BLaER1 (cell line): ENCODE results near the gene FOXN3.

Source experiments
- H3K27ac ChIP-seq: shearing (Covaris generic); formaldehyde crosslinking; 2 replicates; pipeline ENCODE4 v1.8.1; 2022
- H3K27me3 ChIP-seq: shearing (Covaris generic); formaldehyde crosslinking; 2 replicates; pipeline ENCODE4 v1.8.1; 2022
- H3K36me3 ChIP-seq: shearing (Covaris generic); formaldehyde crosslinking; 2 replicates; pipeline ENCODE4 v1.8.1; 2022
- H3K4me1 ChIP-seq: shearing (Covaris generic); formaldehyde crosslinking; 2 replicates; pipeline ENCODE4 v1.8.1; 2022
- H3K4me2 ChIP-seq: shearing (Covaris generic); formaldehyde crosslinking; 2 replicates; pipeline ENCODE4 v1.8.1; 2022
- H3K4me3 ChIP-seq: shearing (Covaris generic); formaldehyde crosslinking; 2 replicates; pipeline ENCODE4 v1.8.1; 2022
- H3K9ac ChIP-seq: shearing (Covaris generic); formaldehyde crosslinking; 2 replicates; pipeline ENCODE4 v1.8.1; 2022
- H3K9me3 ChIP-seq: shearing (Covaris generic); formaldehyde crosslinking; 2 replicates; pipeline ENCODE4 v1.8.1; 2022
- H4K20me1 ChIP-seq: shearing (Covaris generic); formaldehyde crosslinking; 2 replicates; pipeline ENCODE4 v1.8.1; 2022
- Cebpa-rat ChIP-seq: shearing (Covaris generic); IDR thresholded peaks from 2 replicates; pipeline ENCODE4 v1.8.1; 2022

Gene FOXN3

DNA sequence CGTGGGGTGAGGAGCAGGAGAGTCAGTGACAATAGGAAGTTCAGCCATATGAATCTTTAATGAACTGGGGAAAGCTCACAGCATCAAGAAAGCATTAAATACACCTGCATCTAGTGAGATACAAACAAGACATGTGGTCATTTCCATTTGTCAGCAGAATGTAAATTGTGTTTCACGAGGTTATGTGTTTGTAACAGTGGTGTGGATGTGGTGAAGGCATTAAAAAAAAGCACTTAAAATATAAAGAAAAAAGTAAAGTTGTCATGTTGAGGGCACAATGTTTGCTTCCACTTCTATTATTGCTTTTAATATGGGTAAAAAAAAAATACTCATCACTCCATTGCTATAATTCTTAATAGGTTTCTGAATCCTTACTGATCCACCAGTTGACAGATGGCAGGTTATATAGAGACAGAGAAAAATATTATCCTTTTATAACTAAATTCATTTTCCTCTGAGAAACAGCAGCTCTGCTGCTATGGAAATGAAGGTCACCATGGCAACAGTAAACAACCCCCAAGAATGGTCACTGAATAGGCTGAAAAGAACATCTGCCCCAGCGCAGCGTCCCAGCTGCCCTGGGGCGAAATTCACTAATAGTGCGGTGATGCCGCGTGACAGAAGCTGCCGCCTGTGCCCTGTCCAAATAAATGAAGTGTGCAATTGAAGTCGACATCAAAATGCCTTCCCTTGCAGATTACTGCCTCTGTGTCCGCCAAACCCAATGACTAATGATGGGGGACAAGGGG lies 226.1 kb downstream of the FOXN3 start:
- Histone ChIP-seq H3K4me1 (peaks cover 36% of the 10 kb centered on the region), H4K20me1 (peaks cover 14% of the 10 kb centered on the region; the same call in 1 of the 2 replicates), H3K27ac (no peak overlapping the region), H3K27me3 (no peaks in the 10 kb centered on the region), H3K4me3 (no peak overlapping the region), H3K36me3 (peaks cover 34% of the 10 kb centered on the region), H3K9ac (no peak overlapping the region), H3K4me2 (no peak overlapping the region), H3K9me3 (peaks cover 23% of the 10 kb centered on the region)
- no peak for TF ChIP-seq Cebpa-rat

DNA sequence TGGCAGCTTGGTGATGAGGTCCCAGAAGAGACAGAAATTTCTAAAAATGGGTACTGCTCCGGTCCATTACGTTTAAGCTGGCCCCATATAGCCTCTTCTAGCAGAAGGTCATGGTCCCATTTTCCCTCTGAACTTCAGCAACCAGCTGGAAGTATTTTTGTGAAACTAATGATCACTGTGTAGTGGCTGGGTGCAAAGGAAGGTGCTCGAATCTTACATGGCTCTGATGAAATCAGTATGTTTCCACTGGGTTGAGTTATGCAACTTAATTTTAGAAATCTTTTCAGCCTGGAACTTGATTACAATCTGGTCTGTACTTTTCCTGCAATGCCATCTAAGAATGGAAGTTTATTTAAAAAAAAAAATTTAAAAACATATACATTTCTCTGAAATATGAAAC lies 228.5 kb downstream of the FOXN3 start:
- peaks cover 39% of the 10 kb centered on the region for H3K36me3 ChIP-seq

DNA sequence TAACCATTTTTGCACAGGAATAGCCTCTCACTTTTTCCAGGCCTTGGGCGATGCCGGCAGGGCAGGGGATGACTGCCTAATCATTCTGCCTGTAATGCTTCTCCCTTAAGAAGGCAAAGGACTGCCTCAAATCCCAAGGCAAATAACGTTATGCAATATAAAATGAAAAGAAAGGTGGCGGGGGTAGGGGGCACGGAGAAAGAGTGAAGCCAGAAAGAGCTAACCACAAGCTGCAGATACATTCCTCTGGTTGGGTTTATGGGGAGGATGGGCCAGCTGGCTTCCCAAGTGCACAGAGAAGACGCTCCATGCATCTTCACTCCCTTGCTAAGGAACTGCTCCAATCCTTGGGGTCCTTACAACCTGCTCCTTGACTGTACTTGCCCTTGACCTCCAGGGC lies 229.5 kb downstream of the FOXN3 start:
- Histone ChIP-seq H3K36me3 (peaks cover 42% of the 10 kb centered on the region), H3K27ac (peak overlapping the region; percentile 75), H3K4me2 (peak overlapping the region; percentile 88), H3K4me1 (peaks cover 51% of the 10 kb centered on the region), H3K4me3 (peak overlapping the region; percentile 44), H4K20me1 (0 out of 2 replicates have a peak, but pooled peaks cover 14% of the 10 kb centered on the region), H3K9me3 (peaks cover 3% of the 10 kb centered on the region; the same call in 1 of the 2 replicates), H3K27me3 (no peaks in the 10 kb centered on the region), H3K9ac (peak overlapping the region; percentile 61; the same call in 1 of the 2 replicates)
- no peak for TF ChIP-seq Cebpa-rat

More for the DNA sequence above, 228.5 kb downstream of the FOXN3 start:
- no peak overlapping the region for H3K9ac ChIP-seq
- peaks cover 6% of the 10 kb centered on the region; the same call in 1 of the 2 replicates for H3K9me3 ChIP-seq
- H4K20me1 ChIP-seq: 0 out of 2 replicates have a peak, but pooled peaks cover 14% of the 10 kb centered on the region
- peak overlapping the region; percentile 88 for H3K4me2 ChIP-seq
- no peak overlapping the region for H3K27ac ChIP-seq
- TF ChIP-seq Cebpa-rat: no peak
- no peak overlapping the region for H3K4me3 ChIP-seq
- no peaks in the 10 kb centered on the region for H3K27me3 ChIP-seq
- peaks cover 51% of the 10 kb centered on the region for H3K4me1 ChIP-seq

DNA sequence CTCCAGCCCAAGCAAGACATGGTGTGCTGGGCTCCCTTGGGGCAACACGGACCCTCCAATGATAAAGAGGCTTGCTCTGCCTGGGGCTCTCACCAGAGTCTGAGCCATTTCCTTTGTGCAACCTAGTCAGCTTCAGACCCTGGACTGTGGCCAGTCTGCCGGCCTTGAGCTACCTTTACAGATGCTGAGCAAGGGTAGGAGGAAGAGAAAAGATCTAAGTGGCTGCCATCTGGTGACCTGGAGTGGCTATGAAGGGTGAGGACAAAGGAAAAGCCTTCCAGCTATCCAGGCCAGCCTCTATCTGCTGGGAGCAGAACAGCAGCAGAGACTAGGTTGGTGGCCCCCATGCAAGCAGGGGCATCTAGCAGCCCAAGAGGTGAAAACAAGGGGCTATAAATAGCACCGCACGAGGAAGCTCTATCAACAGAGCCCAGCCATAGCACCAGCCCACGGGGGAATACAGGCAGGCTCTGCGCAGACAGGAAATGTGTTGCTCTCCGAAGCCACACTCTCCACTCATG lies 230.1 kb downstream of the FOXN3 start:
- peaks cover 42% of the 10 kb centered on the region for H3K36me3 ChIP-seq

DNA sequence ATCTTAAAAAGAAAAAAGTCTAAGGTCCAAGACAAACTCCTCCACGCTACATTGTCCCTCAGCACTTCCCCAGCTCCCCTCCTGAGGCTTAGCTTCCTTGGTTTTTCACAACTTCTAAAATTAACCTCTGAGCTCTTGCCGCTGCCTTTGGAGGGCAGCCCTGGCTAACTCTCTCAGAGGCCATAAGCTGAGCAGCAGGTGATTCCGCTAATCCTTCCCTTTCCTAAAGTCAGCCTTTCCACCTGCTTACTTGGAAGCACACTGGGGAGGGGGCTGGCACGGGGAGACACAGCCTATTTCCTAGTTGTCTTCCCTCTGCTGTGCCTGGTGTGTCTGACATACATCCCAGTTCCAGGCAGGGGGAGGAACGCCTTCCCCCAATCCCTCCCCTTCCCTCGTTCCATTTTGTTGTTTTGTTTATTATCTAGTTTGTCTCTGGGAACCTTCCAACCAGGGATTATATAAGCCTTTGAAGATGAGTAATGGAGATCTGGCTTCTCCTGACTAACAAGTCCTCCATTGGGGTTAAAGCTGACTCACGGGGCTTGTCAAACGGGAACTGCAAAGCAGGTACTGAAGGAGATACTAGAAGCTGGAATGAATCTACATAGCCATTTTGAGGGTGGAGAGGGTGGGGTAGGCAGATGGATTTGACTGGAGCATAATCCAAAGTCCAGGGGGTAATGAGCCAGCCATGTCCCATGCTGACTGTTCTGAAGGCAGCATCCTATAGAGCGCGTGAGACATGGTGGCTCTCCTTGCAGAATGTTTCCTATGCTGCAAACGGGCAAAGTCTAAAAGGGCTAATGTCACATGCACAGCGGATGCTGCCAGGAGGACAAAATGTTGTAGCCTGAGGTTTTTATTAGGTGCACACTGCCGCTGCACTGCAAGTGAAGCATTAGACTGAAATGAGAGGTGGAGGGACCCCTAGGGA lies 230.8 kb downstream of the FOXN3 start:
- no peaks in the 10 kb centered on the region for H3K27me3 ChIP-seq
- peaks cover 58% of the 10 kb centered on the region for H3K4me1 ChIP-seq
- peak overlapping the region; percentile 61; the same call in 1 of the 2 replicates for H3K9ac ChIP-seq
- peaks cover 3% of the 10 kb centered on the region; the same call in 1 of the 2 replicates for H3K9me3 ChIP-seq
- H3K4me2 ChIP-seq: peak overlapping the region; percentile 88
- TF ChIP-seq Cebpa-rat: no peak
- H3K36me3 ChIP-seq: peaks cover 42% of the 10 kb centered on the region
- H3K27ac ChIP-seq: peak overlapping the region; percentile 75
- peak overlapping the region; percentile 44 for H3K4me3 ChIP-seq
- H4K20me1 ChIP-seq: 0 out of 2 replicates have a peak, but pooled peaks cover 11% of the 10 kb centered on the region

More for the DNA sequence above, 230.1 kb downstream of the FOXN3 start:
- TF ChIP-seq Cebpa-rat: no peak
- H3K27me3 ChIP-seq: no peaks in the 10 kb centered on the region
- H3K9me3 ChIP-seq: peaks cover 3% of the 10 kb centered on the region; the same call in 1 of the 2 replicates
- H3K4me3 ChIP-seq: peak overlapping the region; percentile 44
- H3K4me2 ChIP-seq: peak overlapping the region; percentile 88
- peak overlapping the region; percentile 75 for H3K27ac ChIP-seq
- H3K9ac ChIP-seq: peak overlapping the region; percentile 61; the same call in 1 of the 2 replicates
- H3K4me1 ChIP-seq: peaks cover 52% of the 10 kb centered on the region
- 0 out of 2 replicates have a peak, but pooled peaks cover 14% of the 10 kb centered on the region for H4K20me1 ChIP-seq

DNA sequence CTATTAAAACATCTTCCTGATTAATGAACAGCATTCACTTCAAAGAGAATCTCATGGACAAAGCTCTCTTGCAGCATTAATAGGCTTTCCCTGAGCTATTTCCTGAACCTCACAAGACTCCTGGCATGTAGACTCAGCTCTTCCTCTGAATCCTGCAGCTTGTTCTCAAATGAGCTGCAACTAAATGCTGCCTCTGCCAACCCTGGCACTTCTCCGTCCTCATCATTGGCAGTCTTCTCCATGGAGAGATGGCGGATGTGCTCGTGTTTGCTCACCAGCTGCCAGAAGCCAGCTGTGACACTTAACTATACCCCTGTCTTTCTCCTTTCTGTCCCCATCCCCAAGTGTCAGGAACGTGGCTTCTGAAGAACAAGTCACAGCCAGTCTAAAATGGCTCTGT lies 232.1 kb downstream of the FOXN3 start:
- H3K27me3 ChIP-seq: no peaks in the 10 kb centered on the region
- no peak for TF ChIP-seq Cebpa-rat
- 0 out of 2 replicates have a peak overlapping the region, but pooled peaks have one; percentile 14 for H3K27ac ChIP-seq
- H3K9ac ChIP-seq: no peak overlapping the region
- peaks cover 39% of the 10 kb centered on the region for H3K36me3 ChIP-seq
- peak overlapping the region; percentile 88 for H3K4me2 ChIP-seq
- H3K9me3 ChIP-seq: peaks cover 3% of the 10 kb centered on the region; the same call in 1 of the 2 replicates
- H3K4me1 ChIP-seq: peaks cover 67% of the 10 kb centered on the region
- no peak overlapping the region for H3K4me3 ChIP-seq
- peaks cover 4% of the 10 kb centered on the region; the same call in 1 of the 2 replicates for H4K20me1 ChIP-seq

DNA sequence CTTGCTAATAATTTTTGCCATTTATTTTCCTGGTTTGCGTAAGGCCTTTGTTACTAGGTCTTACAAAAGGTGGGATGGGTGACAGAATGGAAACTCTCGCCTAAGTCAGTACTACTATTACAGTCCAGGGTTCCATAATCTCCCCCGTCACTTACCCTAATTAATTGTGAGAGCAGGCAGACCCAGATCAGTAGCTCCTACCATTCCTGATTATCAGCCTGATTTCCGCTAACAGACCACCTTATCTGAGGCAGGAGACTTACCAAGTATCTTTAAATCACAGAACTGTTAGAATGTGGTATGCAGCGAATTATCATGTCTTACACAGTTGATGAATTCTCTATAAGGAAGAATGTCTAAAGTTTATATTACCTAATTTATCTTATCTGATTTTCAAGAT lies 234.7 kb downstream of the FOXN3 start:
- peaks cover 3% of the 10 kb centered on the region; the same call in 1 of the 2 replicates for H4K20me1 ChIP-seq
- peaks cover 79% of the 10 kb centered on the region for H3K4me1 ChIP-seq
- H3K9ac ChIP-seq: no peak overlapping the region
- no peak overlapping the region for H3K4me2 ChIP-seq
- H3K4me3 ChIP-seq: no peak overlapping the region
- H3K27ac ChIP-seq: no peak overlapping the region
- no peak for TF ChIP-seq Cebpa-rat
- H3K27me3 ChIP-seq: no peaks in the 10 kb centered on the region
- peaks cover 38% of the 10 kb centered on the region for H3K36me3 ChIP-seq
- peaks cover 3% of the 10 kb centered on the region; the same call in 1 of the 2 replicates for H3K9me3 ChIP-seq

DNA sequence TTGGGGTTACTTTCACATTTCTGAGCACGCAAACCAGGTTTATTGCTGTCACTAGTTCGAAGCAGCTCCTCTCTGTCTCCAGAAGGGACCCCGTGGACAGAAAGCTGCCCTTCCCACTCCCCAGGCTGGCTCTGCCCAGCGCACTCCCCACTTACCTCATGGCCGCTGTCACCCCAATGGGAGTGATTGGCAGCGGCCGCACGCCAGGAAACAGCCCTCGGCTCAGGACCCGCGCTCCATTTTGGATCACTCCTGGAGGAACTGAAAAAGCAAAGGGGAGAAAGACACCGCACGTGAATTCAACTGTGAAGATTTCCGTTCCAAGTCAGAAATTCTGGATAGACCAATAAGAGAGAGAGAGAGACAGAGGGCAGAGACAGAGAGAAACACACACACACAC lies 236.5 kb downstream of the FOXN3 start:
- Histone ChIP-seq H3K9me3 (peaks cover 6% of the 10 kb centered on the region), H3K4me2 (peak overlapping the region; percentile 83), H3K4me3 (peak overlapping the region; percentile 32; the same call in 1 of the 2 replicates), H3K9ac (no peak overlapping the region), H3K36me3 (peaks cover 55% of the 10 kb centered on the region), H3K27ac (peak overlapping the region; percentile 73), H3K27me3 (no peaks in the 10 kb centered on the region), H3K4me1 (peaks cover 61% of the 10 kb centered on the region), H4K20me1 (no peaks in the 10 kb centered on the region; the same call in 1 of the 2 replicates)
- no peak for TF ChIP-seq Cebpa-rat

DNA sequence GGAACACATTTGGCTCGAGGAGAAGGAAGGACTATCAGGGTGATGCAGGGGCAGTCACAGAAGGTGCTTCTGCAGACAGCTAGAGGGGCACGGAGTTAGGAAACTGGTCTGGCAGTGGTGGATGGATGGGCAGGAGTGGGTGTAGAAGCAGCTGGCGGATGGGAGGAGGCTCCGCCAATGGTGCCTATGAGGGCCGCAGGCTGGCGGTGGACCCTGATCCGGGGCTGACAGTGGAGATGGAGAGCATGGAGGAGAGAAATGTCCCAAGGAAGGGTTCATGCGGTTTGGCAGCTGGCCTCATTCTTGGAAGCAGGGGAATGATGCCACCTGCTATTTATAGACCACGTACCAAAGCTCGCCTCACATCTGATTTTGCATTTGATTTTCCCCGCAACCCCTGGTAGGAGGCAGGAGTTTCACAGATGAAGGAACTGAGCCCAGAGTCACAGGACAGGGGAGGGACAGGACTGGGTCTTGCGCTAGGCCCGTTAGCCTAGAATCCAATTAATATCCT lies 237.1 kb downstream of the FOXN3 start:
- no peak for TF ChIP-seq Cebpa-rat
- peak overlapping the region; percentile 73 for H3K27ac ChIP-seq

More for the DNA sequence above, 237.1 kb downstream of the FOXN3 start:
- Histone ChIP-seq H3K27me3 (no peaks in the 10 kb centered on the region), H3K9me3 (peaks cover 10% of the 10 kb centered on the region), H3K9ac (no peak overlapping the region), H3K36me3 (peaks cover 57% of the 10 kb centered on the region), H3K4me3 (no peak overlapping the region), H4K20me1 (no peaks in the 10 kb centered on the region; the same call in 1 of the 2 replicates), H3K4me2 (peak overlapping the region; percentile 83), H3K4me1 (peaks cover 55% of the 10 kb centered on the region)
